NCI-H1417 treated with DMSO at 0.1 percent for 48 hours (cell line): Measurements from ENCODE around the gene C13orf42.
A peak's percentile ranks its signal among the peaks of the same experiment; 100 is the strongest.
"Not testable (repeated sequence)": the region's sequence is repeated elsewhere in the genome, so short reads cannot be mapped to it uniquely, and the experiment has no call there.

Experiments
- DNase-seq: peaks from one replicate; lab custom pipeline; 2025; lab: John Stamatoyannopoulos, UW

C13orf42 gene

DNA sequence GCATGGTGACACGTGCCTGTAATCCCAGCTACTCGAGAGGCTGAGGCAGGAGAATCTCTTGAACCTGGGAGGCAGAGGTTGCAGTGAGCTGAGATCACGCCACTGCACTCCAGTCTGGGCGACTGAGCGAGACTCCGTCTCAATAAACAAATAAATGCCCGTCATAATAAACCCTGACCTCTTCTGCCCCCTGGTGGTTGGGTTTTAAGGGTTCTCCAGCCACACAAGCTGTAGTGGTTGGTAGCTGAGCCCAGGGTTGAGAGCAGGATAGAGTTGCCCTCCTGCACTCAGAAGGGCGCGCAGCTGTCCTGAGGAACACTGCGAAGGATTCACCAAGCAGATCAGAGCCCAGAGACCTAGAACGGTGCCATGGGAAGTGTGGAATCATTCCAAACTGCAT is 9.8 kb upstream of the C13orf42 start:
- DNase-seq: not testable (repeated sequence)

DNA sequence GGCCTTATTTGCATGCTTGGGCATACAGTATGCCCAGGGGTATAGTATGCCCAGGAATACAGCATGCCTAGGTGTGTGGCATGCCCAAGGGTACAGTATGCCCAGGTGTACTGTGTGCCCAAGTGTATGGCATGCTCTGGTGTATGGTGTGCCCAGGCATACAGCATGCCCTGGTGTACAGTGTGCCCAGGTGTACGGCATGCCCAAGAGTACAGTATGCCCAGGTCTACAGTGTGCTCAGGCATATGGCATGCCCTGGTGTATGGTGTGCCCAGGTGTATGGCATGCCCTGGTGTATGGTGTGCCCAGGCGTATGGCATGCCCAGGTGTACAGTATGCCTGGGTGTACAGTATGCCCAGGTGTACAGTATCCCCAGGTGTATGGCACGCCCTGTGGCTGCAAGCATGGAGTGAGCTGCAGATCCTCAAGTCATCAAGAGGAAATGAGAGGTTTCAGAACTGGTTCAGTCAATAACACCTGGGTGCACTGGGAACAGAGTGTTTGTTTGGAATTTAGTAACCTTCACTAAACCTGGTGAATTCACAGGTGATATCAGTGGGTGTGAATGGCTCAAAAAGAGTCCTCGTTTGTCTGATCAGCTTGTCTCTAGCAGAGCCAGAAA is 7.8 kb upstream of the C13orf42 start:
- DNase-seq: no peak

DNA sequence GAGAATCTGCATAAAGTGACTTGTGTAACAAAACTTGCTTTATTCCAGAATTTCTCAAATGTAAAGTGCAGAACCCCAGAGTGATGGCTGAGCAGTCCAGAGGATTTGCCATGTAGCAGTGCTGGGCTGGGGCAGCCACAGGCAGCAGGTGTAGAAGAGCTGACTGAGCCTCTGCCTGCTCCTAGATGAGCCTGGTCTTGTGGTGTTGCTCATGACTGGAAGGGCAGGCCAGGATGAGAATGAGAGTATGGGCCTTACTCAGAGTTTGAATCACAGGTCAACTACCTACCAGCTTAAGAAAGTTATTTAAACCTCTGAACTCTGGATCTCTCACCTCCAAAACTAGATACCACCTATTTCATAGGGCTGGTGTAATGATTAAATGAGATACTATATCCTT is 2.9 kb upstream of the C13orf42 start:
- DNase-seq: no peak

DNA sequence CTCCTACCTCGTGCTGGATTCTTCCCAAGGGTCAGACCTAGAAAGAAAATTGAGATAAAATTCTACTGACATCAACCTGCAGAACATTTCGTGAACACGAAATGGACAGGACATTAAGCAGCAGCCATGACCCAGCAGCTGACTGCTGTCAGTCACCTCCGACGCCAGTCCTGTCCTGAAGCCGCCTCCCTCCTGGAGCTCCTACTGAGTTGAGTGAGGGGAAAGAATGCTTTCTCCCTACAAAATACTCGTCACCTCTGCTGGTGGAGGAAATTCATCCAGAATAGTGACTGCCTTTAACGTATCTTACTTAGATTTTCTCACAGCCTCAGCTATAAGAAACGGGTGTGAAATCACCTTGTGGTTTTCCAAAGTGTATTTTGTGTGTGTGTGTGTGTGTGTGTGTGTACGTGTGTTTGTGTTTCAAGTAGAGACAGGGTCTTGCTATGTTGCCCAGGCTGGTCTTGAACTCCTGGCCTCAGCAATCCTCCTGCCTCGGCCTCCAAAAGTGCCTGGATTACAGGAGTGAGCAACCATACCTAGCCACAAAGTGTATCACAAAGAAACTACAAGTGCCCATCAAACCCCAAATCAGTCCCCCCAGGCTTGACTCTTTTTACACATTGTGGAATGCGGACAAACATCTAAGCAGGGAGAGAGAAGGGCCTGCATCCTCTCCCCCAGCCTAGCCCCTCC is 2.3 kb upstream of the C13orf42 start:
- no peak for DNase-seq

DNA sequence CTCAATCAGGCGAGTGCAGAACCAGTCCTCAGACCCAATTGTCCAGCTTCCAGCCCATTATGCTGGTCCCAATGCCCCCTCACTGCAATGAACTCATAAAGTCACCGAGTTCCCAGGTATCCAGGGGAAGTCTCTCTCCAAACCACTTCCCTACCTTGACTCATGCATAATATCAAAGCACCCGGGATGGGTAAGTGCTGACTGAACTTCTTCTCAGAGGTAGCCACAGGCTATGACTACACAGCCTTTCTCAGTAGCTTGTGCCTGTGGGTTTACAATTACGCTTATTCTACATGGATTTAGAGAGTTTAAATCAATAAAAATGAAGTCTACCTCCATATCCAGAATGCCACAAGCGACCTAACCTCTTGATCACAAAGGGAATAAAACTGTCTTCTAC is 1.7 kb upstream of the C13orf42 start:
- DNase-seq: no peak

DNA sequence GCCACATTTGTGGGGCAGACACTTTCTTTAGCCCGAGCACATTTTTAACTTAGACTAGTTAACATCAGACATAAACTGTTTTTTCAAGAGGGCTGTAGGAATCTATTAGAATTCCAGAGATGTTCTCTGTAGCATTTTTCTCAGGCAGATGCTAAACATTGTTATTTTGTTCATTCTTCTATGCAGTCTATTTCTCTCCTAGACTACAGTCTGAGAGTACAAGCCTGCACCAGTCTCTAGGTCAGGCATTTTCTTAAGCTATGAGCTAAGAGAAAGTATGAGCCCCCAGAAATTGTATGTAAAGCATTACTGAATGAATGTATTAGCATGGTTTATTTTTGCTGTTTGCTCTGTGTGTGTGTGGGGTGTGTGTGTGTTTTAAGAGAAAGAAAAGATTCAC is 923 bp upstream of the C13orf42 start:
- no peak for DNase-seq

DNA sequence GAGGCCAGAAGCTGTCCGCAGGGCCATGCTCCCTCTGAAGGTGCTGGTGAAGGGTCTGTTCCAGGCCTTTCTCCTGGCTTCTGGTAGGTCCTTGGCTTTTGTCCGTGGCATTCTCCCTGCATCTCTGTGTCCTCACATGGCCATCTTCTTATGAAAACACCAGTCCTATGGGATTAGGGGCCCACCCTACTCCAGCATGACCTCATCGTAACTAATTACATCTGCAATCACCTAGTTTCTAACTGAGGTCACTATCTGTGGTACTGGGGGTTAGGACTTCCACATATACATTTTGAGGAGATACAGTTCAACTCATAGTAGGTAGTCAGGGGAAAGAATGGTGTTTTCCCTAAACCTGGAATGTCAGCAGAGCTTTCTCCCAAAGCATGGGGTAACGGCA is 3.1 kb downstream of the C13orf42 start:
- no peak for DNase-seq

DNA sequence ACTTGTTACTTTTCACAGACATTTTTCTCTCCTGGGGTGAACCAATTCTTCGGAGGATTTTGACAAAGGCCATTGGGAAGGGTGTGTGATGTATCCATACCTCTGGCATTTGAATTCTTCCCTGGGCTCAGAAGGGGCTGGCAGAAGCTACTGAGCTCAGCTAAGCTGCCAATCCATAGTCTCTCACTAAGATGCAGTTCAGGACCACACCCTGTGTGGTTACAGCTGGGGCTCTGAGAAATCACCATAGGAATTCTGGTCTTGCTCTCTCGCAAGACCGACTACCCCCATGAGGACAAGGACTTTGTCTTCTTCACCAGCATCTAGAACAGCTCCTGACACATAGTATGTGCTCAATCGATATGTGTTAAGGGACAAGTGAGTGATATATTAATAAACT is 6.0 kb downstream of the C13orf42 start:
- DNase-seq: no peak

DNA sequence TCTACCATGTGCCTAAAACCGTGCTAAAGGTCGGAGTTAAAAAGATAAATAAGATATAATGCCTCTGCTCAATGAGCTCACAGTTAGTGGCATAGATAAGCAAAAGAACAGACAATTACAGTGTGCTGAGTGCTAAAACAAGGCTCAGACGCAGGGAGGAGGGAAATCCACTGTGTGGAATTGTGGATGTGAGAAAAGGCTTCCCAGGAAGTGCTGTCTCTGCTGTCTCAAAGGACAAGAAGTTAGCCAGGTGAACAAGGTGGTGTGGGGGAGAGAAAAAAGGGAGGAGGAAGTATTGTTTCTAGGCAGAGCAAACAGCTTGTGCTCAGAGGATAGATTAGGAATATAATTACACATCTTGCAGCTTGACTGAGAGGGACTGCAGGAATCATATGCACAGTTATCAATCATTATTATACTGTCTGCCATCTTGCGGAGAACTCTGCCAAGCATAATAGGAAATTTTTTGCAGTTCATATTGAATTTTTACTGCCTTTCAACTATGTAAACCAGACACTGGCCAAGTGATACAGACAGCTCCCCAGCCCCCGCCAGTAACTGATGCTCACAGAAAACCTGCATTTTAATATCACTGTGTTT is 9.3 kb downstream of the C13orf42 start:
- peak; percentile 38 for DNase-seq

DNA sequence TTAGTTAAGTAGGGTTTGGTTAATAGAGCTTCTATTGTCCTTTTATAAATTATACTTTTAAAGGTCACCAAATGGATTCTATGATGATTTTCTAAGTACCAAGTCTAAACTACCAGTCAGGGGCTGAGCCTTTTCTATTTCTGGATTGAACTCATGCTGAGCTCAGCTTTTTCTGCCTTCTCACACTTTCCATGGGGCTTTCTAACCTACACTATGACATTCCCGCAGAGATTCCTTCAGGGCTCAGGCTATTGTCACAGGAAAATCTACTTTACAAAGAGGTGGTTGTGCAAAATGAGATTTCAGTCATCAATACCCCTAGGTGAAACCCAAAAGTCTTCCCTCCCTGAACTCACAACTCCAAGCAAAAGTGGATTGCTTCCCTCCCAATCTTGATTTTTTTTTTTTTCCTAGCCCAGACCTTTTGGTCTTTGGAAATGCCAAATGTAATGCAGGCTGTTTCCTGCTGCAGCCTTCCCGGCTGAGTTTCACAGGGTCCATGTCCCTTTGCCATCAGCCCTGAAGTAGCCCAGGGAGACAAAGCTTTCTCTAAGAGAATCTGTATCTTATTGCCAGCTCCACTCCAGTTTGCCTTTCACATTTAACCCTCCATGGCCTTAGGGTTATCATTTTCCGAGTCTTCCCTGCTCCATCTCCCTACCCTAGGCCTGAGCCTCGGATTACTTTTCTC is 13.6 kb downstream of the C13orf42 start:
- DNase-seq: no peak

DNA sequence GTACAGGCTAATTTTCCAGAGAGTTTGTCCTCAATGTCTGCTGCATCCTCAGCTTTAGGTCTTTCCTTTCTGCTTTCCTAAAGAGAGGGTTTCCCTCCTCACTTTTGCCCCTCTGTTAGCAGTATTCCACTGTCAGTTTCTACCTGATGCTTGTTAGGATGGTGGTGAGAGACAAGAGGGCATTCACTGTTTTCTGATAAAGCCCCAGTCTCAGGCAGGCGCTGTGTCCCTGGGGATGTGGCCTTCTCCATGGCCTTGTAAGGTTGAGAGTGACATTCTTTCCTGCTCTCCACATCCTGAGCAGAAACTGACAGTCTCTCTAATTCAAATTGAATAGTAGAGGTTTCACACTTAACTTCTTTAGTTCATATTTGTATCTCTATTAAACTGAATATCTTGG is 14.9 kb downstream of the C13orf42 start:
- DNase-seq: no peak

DNA sequence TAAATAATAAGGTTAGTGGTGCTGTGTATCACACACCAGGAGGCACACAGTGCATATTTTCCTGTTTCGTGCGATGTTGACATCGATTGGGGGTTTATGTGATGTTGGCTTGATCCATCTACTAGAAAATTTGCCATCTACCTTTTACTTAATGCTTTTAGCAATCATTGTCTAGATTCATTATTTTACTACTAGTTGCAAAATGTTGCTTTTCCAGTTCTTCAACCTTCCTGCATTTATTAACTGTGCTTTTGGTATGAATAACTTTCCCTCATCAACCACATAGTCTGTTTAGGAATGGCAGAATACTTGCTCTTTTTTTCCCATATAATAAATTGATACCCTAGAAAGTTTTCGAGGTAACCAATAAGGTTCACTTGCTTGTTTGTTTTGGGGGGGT is 17.5 kb downstream of the C13orf42 start:
- DNase-seq: no peak

DNA sequence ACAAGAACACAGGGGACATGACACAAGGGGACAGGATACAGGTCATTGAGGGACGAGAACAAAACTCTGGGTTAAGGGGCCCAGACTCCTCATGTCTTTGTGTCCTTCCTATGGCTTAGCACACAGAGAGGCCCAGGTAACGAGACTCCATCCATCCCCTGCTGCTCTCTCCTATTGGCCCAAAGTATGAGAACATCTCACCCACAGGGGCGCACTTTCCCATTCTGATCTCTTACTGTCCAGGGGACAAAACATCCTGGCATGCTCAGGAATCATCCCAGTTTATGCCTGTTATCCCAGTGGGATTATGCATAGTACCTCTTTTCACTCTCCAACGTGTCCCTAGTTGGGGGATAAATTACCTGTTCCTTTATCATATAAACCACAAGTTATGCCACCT is 19.2 kb downstream of the C13orf42 start:
- no peak for DNase-seq

DNA sequence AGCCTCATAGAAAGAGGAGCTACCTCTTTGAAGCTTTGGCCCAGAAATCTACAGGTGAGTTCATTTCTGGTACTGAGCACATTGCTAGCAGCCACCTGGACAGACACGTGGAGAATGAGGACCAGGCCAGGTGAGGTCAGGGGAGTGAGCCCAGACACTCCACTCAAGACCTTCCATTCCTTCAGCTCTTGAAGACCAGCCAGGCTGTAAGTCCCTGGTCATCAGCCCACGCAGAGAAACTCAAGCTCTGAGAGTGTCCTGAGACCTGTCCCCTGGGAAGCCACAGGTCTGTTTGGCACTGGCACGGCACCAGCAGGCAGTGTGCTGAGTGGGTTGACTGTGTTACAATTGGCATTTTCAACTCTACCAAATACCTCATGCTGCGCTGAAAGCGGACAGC is 27.4 kb downstream of the C13orf42 start:
- no peak for DNase-seq

DNA sequence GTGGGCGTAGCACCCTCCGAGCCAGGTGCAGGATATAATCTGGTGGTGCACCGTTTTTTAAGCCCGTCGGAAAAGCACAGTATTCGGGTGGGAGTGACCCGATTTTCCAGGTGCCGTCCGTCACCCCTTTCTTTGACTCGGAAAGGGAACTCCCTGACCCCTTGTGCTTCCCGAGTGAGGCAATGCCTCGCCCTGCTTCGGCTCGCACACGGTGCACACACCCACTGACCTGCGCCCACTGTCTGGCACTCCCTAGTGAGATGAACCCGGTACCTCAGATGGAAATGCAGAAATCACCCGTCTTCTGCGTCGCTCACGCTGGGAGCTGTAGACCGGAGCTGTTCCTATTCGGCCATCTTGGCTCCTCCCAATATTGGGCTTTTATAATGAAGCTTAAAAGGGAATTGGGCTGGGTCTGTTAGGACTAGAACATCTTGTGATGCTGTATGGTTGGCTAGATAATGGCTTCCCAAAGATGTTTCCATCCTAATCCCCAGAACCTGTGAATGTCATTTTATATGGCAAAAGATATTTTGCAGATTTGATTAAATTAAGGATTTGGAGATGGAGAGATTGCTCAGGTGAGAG is 30.5 kb downstream of the C13orf42 start:
- DNase-seq: not testable (repeated sequence)

DNA sequence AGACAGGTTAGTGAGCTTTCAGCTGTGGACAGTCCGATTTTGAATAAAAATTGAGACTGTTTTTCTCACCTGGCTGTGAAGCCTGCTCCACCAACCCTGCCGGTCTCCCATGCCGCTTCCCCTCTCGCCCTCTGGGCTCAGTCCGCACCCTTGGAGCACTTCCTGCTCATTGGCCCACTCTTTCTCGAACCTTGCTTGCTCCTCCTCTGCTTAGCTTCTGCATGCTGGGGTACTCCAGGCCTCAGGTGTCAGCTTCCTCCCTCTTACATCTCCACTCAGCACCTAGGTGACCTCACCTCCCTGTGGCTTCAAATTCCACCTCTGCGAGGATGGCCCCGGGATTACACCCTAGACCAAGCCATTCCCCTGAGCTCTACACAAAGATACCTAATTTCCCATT is 39.6 kb downstream of the C13orf42 start:
- DNase-seq: no peak

DNA sequence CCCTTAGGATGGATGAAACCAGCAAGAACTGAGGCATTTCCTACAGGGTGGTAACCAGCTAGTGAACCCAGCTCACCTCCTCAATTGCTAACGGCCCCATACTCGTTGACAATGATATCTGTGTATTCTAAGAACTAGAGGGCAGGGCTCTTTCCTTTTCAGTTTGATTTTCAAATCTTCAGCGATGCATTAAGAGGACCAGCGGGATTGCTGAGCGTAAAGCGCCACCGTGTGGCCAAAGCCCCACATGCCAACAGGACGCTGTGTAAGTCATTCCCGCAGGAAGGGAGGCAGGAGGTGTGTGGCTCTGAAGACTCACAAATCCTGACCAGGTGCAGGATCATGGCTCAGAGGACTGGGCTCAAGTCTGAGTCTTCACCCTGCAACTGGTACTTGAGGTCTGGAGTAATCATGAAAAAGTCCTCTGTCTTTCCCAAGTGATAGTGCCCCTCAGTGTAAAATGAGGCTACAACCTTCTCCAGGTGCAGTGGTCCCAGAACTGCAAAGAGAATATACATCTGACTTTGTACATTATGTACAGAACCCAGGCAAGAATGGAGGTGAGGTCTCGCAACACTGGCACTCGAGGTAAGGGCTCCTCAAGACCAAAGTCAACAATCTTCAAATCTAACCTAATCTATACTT is 40.9 kb downstream of the C13orf42 start:
- peak; percentile 75 for DNase-seq

DNA sequence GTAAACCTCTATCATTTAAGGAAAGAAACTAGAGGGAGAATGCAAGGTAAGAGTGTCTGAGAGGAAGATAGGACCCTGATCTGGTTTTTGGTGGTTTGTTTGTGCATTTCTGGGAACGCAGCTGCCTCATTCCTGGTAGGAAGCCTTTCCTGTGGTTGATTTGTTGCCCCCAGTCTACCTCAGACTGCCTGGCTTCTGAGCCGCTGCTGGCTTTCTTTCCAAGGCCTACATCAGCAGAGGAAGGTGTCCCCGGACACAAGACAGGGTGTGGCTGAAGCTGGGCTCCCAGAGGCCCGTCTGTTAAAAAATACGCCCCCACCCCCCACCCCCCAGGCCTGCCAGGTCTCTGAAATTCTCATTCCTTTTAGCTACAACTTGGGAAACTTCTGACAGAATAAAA is 42.6 kb downstream of the C13orf42 start:
- no peak for DNase-seq

DNA sequence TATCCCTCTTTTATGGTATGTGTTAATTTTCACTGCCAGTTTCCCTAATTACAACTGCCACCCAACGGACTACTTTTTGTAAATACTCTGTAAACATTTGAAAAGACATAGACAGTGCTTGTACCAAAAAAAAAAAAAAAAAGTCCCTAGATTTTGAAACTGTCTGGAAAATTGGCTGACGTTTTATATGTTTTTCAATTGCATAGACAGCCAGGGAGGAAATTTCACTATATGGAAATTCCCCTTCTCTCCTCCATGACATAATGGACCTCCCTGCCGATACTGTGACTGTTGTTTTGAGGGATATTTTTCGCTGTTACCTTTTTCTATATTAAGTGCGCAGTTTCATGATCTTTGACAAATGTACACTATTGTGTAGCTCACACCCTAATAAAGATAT is 43.4 kb downstream of the C13orf42 start:
- DNase-seq: no peak

DNA sequence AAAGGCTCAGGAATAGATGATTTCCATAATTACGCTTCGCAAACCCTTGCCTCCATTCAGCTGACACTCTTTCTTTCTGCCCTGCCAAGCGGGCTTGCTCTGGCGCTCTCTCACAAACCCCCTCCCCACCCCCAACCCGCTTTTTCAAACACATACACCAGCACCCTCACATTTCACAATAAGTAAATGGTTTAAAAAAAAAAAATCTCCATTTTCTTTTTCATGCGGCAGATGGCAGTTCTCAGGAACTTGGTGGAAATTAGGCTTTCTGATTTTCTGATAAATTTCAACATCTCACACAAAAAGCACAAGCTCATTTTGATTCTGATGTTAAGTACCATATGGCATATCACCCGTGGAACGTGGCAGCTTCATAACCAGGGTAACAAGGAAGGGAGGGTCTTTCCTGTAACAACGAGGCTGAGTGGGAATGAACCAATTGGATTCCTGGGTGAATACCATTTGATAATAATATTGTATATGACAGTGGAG is 43.8 kb downstream of the C13orf42 start:
- peak; percentile 18 for DNase-seq

DNA sequence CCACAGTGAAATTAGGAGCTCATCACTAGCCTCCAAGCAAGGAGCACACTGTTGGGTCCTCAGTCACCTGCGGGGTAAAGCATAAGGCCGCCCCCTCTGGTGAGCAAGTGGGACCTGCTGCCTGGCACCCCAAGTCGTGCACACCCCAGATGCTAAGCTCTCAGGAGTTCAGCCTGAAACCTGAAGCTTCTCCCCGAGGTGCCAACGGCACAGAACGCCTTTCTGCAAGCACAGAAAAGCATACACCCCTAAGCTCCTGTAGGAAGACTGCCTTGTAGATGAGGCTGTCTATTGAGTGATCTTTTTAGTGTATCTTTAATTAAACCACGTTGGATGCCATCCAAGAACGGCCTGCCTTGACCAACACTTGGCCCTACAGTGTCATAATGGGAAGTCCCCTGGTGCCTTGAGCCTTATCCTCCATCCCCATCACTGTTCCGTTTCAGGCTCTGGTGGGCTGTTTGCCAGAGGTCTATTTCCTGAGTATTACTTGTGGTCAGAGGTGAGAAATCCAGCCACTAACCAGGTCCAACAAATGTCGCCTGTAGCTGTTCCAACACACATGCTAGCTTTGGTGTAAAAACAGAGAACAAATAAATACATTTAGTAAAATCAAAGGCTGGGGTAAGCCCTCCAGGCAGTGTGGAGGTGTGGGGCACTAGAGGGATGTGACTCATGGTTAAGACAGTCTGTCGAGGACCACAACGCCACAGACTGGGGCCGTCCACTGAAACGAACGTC is 44.8 kb downstream of the C13orf42 start:
- no peak for DNase-seq
